HepG2 (cell line): ENCODE data around the gene ANAPC5. TPM values are rescaled to one million over a fixed set of nuclear protein-coding genes. Genes with fewer than 3 reads are reported as not detected.

Experiments used
- ATAC-seq: fragments of 200-7000 bp; cut with Tn5 transposase; 3 replicates; pipeline ENCODE4 v1.9.1; 2020; ENCODE audit warnings: mild to moderate bottlenecking, moderate library complexity
- BruUV-seq: library from RNA; stranded (reverse); fragments of 400-500 nt; replicated peaks from 2 replicates; lab custom pipeline; 2021; lab: Mats Ljungman, UMichigan
- CTCF ChIA-PET: fragments of 300-600 bp; formaldehyde crosslinking; extraction: SDS; loops from one replicate; lab custom pipeline; 2021; ENCODE audit warnings: low total read pairs, inconsistent platforms, low intra/inter-chr PET ratio; lab: Yijun Ruan, JAX
- POLR2A ChIA-PET: fragments of 350-600 bp; sonication (Branson Sonifier 250); formaldehyde crosslinking; loops from one replicate; lab custom pipeline; 2020; ENCODE audit warnings: antibody characterized with exemption, inconsistent platforms; lab: Yijun Ruan, JAX
- DNase-seq: peaks from one replicate; pipeline ENCODE4 v3.0.0-alpha.2; 2015; ENCODE audit warnings: low spot score
- FAIRE-seq: peaks from 3 replicates; lab custom pipeline; 2011; peaks lifted over from hg19 to GRCh38; lab: Jason Lieb, UNC
- H2AFZ ChIP-seq: one replicate; pipeline ENCODE4 v1.6.1; 2011; ENCODE audit warnings: low read length, inconsistent platforms
- H3K27ac ChIP-seq: fragments of 300-600 bp; 3 replicates; pipeline ENCODE4 v1.8.0; 2011; ENCODE audit warnings: mixed run types, mild to moderate bottlenecking, mixed read lengths, low read length, inconsistent platforms; ENCODE audit not compliant: insufficient read depth; ENCODE audit errors: extremely low read length
- H3K27me3 ChIP-seq, 2 experiments: fragments of 200-600 bp in 1 of 2; 2 replicates in 1 of 2; 3 replicates in 1 of 2; pipeline versions ENCODE4 v1.6.0 to v1.8.0; 2011; ENCODE audit warnings: low read length in 2 of 2, mild to moderate bottlenecking in 2 of 2, moderate library complexity in 2 of 2, inconsistent platforms in 1 of 2; ENCODE audit not compliant: insufficient read depth in 2 of 2, control insufficient read depth in 1 of 2
- H3K36me3 ChIP-seq, 2 experiments: fragments of 200-600 bp in 1 of 2; replicated peaks in 1 of 2; 2 replicates in 1 of 2; 3 replicates in 1 of 2; pipeline versions ENCODE4 v1.5.1 to v1.8.0; 2011; ENCODE audit warnings: low read length in 2 of 2, inconsistent platforms in 1 of 2; ENCODE audit not compliant: insufficient read depth in 2 of 2, control insufficient read depth in 1 of 2
- H3K4me1 ChIP-seq: 2 replicates; pipeline ENCODE4 v1.5.1; 2012; ENCODE audit warnings: low read length, inconsistent platforms; ENCODE audit not compliant: insufficient read depth
- H3K4me2 ChIP-seq: 2 replicates; pipeline ENCODE4 v1.6.0; 2011; ENCODE audit warnings: low read depth, low read length, inconsistent platforms
- H3K4me3 ChIP-seq, 3 experiments: fragments of 200-600 bp in 1 of 3; sonication (generic), shearing (Covaris generic) in 1 of 3; replicated peaks in 1 of 3; 2 replicates each; pipeline ENCODE4 v1.5.1; 2011 to 2016; ENCODE audit warnings: low read length in 3 of 3, inconsistent platforms in 2 of 3, low read depth in 2 of 3, mild to moderate bottlenecking in 2 of 3, control low read depth in 1 of 3, mixed read lengths in 1 of 3; ENCODE audit not compliant: insufficient read depth in 1 of 3
- H3K79me2 ChIP-seq: one replicate; pipeline ENCODE4 v1.6.1; 2011; ENCODE audit warnings: low read length, inconsistent platforms; ENCODE audit not compliant: insufficient read depth
- H3K9ac ChIP-seq: 2 replicates; pipeline ENCODE4 v1.6.0; 2011; ENCODE audit warnings: mild to moderate bottlenecking, low read depth, low read length, inconsistent platforms; ENCODE audit not compliant: insufficient read depth
- H3K9me3 ChIP-seq: 2 replicates; pipeline ENCODE4 v1.5.1; 2012; ENCODE audit warnings: mild to moderate bottlenecking, low read length
- H4K20me1 ChIP-seq: 2 replicates; pipeline ENCODE4 v1.6.0; 2011; ENCODE audit warnings: inconsistent platforms, mild to moderate bottlenecking, low read length, moderate library complexity; ENCODE audit not compliant: insufficient read depth
- CSRNP2 ChIP-seq: sonication (generic); formaldehyde crosslinking; conservative IDR thresholded peaks from 2 replicates; pipeline ENCODE4 v1.8.0; 2022; ENCODE audit warnings: low read depth, missing genetic modification reagents
- KLF6 ChIP-seq: IDR thresholded peaks from 2 replicates; pipeline ENCODE4 v1.8.0; 2016; ENCODE audit warnings: missing biosample characterization, missing genetic modification reagents
- MEF2D ChIP-seq: sonication (generic); formaldehyde crosslinking; IDR thresholded peaks from 2 replicates; pipeline ENCODE4 v1.5.1; 2020; ENCODE audit warnings: mild to moderate bottlenecking, missing genetic modification reagents
- SRY ChIP-seq: sonication (generic); formaldehyde crosslinking; IDR thresholded peaks from 2 replicates; pipeline ENCODE4 v1.8.0; 2022; ENCODE audit warnings: mild to moderate bottlenecking, missing genetic modification reagents
- ZMYM3 ChIP-seq: sonication (generic); formaldehyde crosslinking; IDR thresholded peaks from 2 replicates; pipeline ENCODE4 v1.5.1; 2020; ENCODE audit warnings: mild to moderate bottlenecking, missing genetic modification reagents
- ZSCAN21 ChIP-seq: sonication (generic); formaldehyde crosslinking; IDR thresholded peaks from 2 replicates; pipeline ENCODE4 v1.8.0; 2022; ENCODE audit warnings: mild to moderate bottlenecking, missing genetic modification reagents, moderate library complexity, borderline replicate concordance
- WGBS: methylation state at CpG from one replicate; pipeline ENCODE4 v1.1.6; 2017; ENCODE audit warnings: low lambda C conversion rate; 5-methylcytosine and 5-hydroxymethylcytosine counted together
- in situ Hi-C: cut with HindIII; loops from 2 replicates; pipeline ENCODE4 v1.10.0; 2017; ENCODE audit warnings: low pct_unique_long_range_greater_than_20kb; ENCODE audit not compliant: extremely low pct_ligation_motif_present
- intact Hi-C: fragments of 100-400 bp; cut with micrococcal nuclease; formaldehyde crosslinking; loops from one replicate; pipeline ENCODE4 v1.10.0; 2022; ENCODE audit not compliant: unreplicated experiment
- polyA plus RNA-seq, 8 experiments: library from polyadenylated mRNA; depleted of rRNA in 3 of 8; stranded (reverse) in 7 of 8; unstranded in 1 of 8; fragments of >200 nt; fragmentation: Illumina TruSeq in 4 of 8; extraction: Trizol in 4 of 8; gene quantifications; 2 replicates each; pipeline versions ENCODE4 v1.2.1 to v1.2.3, GENCODE V29; 2011 to 2016; ENCODE audit warnings: low read depth in 4 of 8, missing spikeins in 1 of 8, mixed read lengths in 1 of 8; ENCODE audit not compliant: insufficient read depth in 1 of 8
- total RNA-seq, 5 experiments: library from RNA; depleted of rRNA; stranded (reverse); fragments of >200 nt; fragmentation: Illumina TruSeq; extraction: Trizol; gene quantifications; 2 replicates each; pipeline ENCODE4 v1.2.3, GENCODE V29; 2016; ENCODE audit warnings: low read depth in 1 of 5

The ANAPC5 gene
- total and polyA plus RNA-seq, 2 of the 13 experiments (the other 11 are each of a cell fraction or from before 2014, with no cell fraction given) = 146 to 161 TPM

GRCh38 chr12:121295746-121296617, 56.2 kb downstream of the ANAPC5 start (continued):
- TF ChIP-seq KLF6 = no peak

DNA sequence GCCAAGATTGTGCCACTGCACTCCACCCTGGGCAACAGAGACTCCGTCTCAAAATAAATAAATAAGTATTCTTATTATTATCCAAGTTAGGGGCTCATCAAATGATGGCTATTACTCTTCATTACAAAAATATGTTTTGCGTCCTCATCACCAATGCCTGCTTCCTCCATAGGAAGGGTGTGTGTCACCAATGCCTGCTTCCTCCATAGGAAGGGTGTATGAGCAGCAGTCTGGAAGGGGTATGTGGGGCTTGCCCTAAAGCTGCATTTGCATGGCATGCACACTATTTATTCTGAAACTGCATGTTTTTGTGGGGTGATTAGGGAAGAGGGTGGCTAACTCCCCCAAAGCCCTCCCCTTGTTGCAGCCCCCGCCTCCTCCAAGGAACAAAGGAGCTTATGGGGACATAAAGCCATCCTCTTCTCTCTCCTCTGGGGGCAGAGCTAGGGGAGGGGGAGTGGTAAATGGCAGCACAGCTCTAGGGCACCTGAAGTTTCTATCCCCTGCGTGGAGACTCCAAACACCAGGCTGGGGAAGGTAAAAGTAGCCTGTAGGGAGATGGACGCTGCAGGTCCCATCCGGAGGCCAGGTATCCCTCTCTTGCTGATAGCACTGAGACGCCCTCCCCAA, 57.0 kb downstream of the ANAPC5 start:
- in situ Hi-C loops (no loop called here), intact Hi-C loops (no loop called here)
- H3K27ac ChIP-seq = peak overlapping the region; percentile 88
- peak; percentile 6 for DNase-seq
- no peak for FAIRE-seq
- peak; percentile 3 for ATAC-seq
- H3K9me3 ChIP-seq = no peaks in the 10 kb centered on the region
- H3K4me1 ChIP-seq = peaks cover 29% of the 10 kb centered on the region
- H3K4me3 ChIP-seq = peak overlapping the region; percentile 64 to 95 (median 86)
- peak overlapping the region; percentile 90 for H3K9ac ChIP-seq
- H3K79me2 ChIP-seq = peaks cover 21% of the 10 kb centered on the region
- no peaks in the 10 kb centered on the region for H3K27me3 ChIP-seq
- peak overlapping the region; percentile 92 for H3K4me2 ChIP-seq
- peaks cover 0 to 14% of the 10 kb centered on the region in 2 experiments; a peak in 1 of 5 replicates for H3K36me3 ChIP-seq
- BruUV-seq = no TSS peak
- POLR2A ChIA-PET = interaction anchor here (0.6 to 1.2 kb wide), 4 partner anchors 10 to 57 kb away, joined by 3 to 6 read pairs (median 4); partner anchors contain the start of gene ANAPC5
- 35% methylated on average over 7 of the region's 7 CpGs for WGBS
- CTCF ChIA-PET = no interaction called here
- TF ChIP-seq MEF2D (CRISPR knock-in tag) = 0 out of 2 replicates have a peak, but pooled peaks have one; percentile 2
- TF ChIP-seq CSRNP2 (CRISPR knock-in tag) = no peak
- TF ChIP-seq ZSCAN21 = 0 out of 2 replicates have a peak, but pooled peaks have one; percentile 2
- TF ChIP-seq SRY = 0 out of 2 replicates have a peak, but pooled peaks have one; percentile 35
- TF ChIP-seq ZMYM3 (CRISPR knock-in tag) = 0 out of 2 replicates have a peak, but pooled peaks have one; percentile 5
- TF ChIP-seq, all 625 proteins: peak for 4
- H4K20me1 ChIP-seq = peaks cover 6% of the 10 kb centered on the region; the same call in 1 of the 2 replicates
- no peak overlapping the region for H2AFZ ChIP-seq
